Stimulated activated CD8-positive, alpha-beta memory T cell treated with anti-CD3 and anti-CD28 coated beads, Interleukin-12 subunit alpha, Interleukin-12 subunit beta, amount 100 ng/mL, for 24 hours (primary cell): ENCODE measurements around the gene KANK4.
"Not testable (repeated sequence)": the region's sequence is repeated elsewhere in the genome, so short reads cannot be mapped to it uniquely, and the experiment has no call there.

Experiments
- DNase-seq: peaks from one replicate; pipeline ENCODE4 v3.0.0-alpha.2; 2020; ENCODE audit errors: extremely low read depth

Gene KANK4

DNA sequence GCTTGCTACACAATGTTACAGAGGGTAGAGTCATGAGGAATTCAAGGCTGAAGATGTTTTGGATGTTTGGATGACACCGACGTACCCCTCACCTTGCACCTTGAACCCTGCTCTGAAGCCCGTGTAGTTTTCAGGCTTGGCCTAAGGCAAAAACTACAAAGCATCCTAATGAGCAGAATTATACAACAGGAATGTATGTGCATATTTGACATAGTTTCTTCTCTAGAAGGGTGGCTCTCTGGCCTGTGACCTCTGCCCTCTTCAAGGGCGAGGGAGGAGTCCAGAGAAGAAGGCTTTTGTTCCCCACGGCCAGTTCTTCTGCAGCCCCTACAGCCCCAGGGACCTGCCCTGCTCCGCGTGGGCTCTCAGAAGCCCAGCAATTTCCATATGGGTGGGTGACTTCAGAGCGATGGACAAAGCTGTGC is 81.3 kb downstream of the KANK4 start:
- no peak for DNase-seq

DNA sequence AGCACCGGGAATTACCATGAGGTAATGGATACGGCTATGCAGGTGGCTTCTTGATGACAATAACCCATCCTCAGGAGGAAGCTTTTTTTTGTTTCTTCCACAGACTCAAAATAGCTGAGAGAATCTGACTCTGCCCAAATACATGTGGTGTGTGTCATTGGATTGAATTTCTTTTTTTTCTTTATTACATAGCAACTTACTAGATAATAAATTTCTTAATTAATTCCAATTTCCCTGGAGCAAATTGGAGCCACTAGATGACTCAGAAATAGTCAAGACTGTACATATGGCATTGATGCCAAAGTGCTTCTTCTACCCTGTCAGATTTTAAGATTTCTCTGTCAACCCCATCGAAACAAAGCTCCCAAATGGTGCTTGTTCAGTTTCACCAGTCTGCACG is 81.9 kb downstream of the KANK4 start:
- DNase-seq, result no peak

DNA sequence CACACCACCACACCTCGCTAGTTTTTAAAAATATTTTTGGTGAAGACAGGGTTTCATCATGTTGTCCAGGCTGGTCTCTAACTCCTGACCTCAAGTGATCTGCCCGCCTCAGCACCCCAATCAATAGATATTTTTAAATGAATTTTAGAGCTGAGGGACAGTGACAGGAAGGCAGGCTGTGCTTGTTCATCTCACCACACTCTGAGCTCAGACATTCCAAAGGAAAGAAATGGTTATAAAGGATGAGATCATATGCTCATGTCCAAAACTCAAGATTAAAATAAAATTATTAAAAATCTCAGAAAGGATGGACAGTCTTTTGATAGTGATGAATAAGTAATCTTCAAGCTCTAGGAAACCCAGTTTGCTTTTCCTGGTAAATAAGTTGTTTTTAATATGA is 83.7 kb downstream of the KANK4 start:
- no peak for DNase-seq

GRCh38 chr1:62234688-62235087 is 84.5 kb downstream of the KANK4 start:
- no peak for DNase-seq

- no peak for DNase-seq
Measured at GRCh38 chr1:62233926-62234450, 85.2 kb downstream of the KANK4 start.

DNA sequence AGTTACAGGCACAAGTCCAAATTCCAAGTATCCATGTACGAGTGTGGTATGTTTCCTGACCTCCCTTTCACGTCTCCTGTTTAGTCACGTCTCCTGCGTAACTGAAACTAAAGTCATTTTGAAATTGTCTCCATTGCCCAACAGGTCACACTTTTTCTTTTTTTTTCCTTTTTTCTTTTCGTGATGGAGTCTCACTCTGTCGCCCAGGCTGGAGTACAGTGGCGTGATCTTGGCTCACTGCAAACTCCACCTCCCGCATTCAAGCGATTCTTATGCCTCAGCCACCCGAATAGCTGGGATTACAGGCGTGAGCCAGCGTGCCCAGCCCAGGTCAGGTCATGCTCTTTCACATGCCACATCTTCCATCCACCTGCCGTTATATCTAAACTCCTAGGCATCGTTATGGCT is 86.4 kb downstream of the KANK4 start:
- no peak for DNase-seq

DNA sequence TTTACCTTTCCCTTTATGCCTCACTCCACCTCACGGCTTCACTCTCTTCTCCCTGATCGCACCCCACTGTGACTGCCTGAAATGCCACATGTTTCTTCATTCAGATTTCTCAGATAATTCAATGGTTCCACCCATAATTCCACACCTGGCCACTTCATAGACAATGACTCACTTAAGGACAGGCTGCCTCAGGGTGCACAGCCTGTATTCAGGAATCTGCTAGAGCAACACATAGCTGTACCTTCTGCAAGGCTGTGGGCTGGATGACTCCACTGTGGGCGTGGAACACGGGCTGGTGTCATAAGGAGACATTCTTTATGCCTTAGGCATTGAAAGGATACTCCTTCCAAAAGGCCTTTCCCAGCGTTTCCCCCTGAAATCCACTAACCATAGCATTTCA is 88.5 kb downstream of the KANK4 start:
- no peak for DNase-seq

DNA sequence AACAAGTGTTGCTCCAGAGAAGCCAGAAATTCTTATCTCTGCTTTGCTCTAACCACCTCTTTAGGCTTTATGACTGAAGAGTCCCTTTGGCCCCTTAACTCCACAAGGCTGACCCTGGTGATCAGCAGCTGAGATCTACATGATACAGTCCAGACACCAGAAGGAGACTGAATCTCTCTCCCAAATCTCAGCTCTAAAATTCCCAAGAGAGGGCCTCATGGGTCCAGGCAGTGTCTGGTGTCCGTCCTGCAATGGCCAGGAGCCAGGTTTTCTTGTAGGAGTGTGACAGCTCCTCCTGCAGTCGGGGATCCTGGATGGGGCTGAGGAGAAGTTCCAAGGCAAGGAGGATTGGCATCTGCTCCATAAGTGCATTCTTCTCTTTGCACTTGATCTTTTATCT is 89.3 kb downstream of the KANK4 start:
- no peak for DNase-seq

DNA sequence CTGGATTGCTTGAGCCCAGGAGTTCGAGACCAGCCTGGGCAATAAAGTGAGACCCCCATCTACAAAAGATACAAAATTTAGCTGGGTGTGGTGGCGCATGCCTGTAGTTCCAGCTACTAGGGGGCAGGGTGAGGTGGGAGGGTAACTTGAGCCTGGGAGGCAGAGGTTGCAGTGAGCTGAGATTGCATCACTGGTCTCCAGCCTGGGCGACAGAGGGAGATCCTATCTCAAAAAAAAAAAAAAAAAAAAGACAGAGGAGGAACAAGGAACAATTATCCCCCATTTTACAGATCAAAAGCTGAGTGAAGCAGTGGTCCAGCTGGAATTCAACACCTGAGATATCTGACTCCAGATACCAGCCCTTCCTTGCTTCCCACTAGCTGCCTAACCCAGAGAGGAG is 89.8 kb downstream of the KANK4 start:
- DNase-seq, result no peak

- no peak for DNase-seq
Measured at GRCh38 chr1:62228883-62229187, 90.4 kb downstream of the KANK4 start.

DNA sequence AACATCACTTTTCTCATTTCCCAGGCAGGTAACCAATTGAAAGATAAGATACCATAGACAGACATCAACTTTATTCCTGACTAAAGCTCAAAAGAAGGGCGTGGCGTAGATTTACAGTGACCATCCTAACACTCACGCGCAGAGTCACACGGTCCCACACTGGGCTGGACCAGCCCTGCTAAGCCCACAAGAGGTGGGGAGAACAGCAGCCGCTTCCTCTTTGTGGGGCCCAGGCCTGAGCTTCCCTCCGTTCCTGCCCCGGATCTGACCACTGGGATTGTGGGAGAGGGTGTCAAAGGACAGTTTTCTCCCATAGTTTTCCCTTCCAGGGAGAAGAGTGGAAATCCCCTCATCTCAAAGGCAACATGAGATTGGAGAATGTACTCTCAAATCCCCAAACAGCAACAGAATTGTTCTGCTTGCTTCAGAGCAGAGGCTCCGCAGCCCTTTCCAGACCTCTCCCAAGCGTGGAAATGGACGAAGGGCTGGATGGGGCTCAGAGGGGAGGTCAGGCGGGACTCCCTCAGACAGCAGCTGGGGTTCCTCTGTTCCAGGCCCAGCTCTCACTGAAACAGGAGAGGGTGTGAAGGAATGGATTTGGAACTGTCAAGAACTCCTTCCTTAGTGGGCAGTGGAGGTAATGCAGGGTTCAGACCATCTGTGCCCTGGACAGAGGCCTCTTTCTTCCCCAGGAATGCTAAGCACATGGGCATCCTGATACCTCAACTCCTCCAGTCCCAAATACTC is 90.9 kb downstream of the KANK4 start:
- no peak for DNase-seq

DNA sequence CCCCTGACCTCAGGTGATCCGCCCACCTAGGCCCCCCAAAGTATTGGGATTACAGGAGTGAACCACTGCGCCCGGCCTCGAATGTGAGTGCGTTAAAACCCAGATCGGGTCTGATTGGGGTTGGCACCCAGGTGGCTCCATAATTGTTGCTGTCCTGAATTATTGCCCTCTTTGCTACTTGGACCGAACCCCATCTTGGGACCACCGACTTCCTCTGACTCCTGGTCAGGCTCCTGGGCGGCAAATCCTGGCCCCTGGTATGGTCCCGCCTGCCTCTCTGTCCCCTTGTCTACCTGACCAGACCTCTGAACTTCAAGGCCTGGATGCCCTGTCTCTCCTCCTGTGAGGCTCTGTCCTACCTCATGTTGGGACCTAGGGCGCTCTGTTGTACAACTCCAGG is 91.7 kb downstream of the KANK4 start:
- no peak for DNase-seq

- no peak for DNase-seq
Measured at GRCh38 chr1:62224182-62224581, 95.1 kb downstream of the KANK4 start.

- DNase-seq, result no peak
Measured at GRCh38 chr1:62222321-62222720, 96.9 kb downstream of the KANK4 start.

GRCh38 chr1:62221171-62221570 is 98.1 kb downstream of the KANK4 start:
- DNase-seq, result no peak

DNA sequence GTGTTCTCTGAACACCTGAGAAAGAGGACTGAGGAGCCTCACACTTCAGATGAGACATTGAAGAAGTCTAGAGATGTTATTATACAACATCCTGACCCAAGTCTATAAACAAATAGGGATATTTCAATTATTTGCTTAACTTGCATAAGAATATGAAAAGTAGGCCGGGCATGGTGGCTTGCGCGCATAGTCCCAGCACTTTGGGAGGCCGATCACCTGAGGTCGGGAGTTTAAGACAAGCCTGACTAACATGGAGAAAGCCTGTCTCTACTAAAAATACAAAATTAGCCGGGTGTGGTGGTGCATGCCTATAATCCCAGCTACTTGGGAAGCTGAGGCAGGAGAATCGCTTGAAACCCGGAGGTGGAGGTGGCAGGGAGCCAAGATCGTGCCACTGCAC is 98.8 kb downstream of the KANK4 start:
- DNase-seq, result not testable (repeated sequence)

GRCh38 chr1:62218604-62219003 is 100.6 kb downstream of the KANK4 start:
- DNase-seq, result no peak

- DNase-seq, result no peak
Measured at GRCh38 chr1:62213075-62213914, 105.9 kb downstream of the KANK4 start.

DNA sequence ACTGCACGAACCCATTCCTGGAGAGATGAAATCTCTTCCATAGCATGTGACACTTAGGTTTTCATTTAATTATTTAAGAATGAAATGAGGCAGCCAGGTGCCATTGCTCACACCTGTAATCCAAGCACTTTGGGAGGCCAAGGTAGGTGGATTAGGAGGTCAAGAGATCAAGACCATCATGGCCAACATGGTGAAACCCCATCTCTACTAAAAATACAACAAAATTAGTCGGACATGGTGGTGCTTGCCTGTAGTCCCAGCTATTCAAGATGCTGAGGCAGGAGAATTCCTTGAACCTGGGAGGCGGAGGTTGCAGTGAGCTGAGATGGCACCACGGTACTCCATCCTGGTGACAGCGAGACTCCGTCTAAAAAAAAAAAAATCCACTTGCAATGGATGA is 106.8 kb downstream of the KANK4 start:
- no peak for DNase-seq

DNA sequence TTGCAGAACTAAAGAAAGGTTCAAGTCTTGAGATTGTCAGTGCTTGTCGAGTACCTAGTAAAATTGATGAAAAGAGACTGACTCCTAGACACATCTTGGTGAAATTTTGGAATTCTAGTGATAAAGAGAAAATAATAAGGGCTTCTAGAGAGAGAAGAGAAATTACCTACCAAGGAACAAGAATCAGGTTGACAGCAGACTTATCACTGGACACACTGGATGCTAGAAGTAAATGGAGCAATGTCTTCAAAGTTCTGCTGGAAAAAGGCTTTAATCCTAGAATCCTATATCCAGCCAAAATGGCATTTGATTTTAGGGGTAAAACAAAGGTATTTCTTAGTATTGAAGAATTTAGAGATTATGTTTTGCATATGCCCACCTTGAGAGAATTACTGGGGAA is 108.3 kb downstream of the KANK4 start:
- no peak for DNase-seq

GRCh38 chr1:62209931-62210595 is 109.2 kb downstream of the KANK4 start:
- no peak for DNase-seq

- DNase-seq, result no peak
Measured at GRCh38 chr1:62208970-62209369, 110.3 kb downstream of the KANK4 start.

DNA sequence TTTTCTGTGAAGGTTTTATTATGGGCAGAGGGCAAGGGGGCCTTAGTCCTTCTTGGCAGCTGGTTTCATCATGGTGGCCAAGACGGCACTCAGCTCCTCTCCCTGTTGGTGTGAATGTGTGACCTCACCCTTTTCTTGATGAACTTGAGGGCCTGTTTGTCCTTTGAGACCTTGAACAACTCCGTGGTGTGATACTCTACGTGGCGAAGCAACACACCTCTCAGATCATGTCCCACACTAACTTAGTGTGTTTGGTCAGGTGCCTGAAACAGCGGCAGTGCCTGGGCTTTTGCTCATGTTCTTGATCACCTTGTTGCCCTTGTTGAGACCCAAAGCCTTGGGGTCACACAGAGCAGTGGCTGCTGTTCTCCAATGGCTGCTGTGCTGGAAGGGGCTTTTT is 111.1 kb downstream of the KANK4 start:
- no peak for DNase-seq
